HUDEP-2 (cell line): Measurements from ENCODE around the gene ATF7IP2.
"Not testable (repeated sequence)": the region's sequence is repeated elsewhere in the genome, so short reads cannot be mapped to it uniquely, and the experiment has no call there.

Experiments used
- DNase-seq, 76 experiments: peaks; one replicate each; lab custom pipeline; 2025; ENCODE audit not compliant: unreplicated experiment in 76 of 76; lab: John Stamatoyannopoulos, UW

Gene ATF7IP2

DNA sequence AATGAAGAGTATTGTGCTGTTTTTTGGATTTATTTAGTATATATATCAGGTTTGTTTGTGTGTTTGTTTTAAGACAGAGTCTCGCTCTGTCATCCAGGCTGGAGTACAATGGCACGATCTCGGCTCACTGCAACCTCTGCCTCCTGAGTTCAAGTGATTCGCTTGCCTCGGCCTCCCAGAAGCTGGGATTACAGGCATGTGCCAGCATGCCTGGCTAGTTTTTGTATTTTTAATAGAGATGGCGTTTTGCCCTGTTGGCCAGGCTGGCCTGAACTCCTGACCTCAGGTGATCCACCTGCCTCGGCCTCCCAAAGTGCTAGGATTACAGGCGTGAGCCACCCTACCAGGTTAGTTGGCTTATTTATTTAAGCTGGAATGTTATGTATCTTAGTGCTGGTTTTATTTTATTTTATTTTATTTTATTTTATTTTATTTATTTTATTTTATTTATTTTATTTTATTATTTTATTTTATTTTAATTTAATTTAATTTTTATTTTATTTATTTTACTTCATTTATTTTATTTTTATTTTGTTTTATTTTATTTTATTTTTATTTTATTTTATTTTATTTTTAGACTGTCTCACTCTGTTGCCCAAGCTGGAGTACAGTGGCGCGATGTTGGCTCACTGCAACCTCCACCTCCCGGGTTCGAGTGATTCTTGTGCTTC is 43.6 kb downstream of the ATF7IP2 start:
- DNase-seq = not testable (repeated sequence)

DNA sequence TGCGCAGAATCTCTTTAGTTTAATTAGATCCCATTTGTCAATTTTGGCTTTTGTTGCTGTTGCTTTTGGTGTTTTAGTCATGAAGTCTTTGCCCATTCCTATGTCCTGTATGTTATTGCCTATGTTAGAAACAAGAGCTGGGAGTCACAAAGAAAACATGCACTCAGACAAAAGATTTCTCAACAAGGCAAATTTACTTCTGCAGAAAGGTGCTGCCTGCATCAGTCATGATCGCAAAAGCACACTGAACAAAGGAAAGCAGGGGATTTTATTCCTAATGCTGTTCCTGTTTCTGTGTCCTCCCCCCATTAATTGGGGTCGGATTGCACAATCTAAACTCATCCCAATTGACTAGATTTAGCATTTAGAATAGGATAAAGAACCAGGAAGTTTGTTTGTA is 55.9 kb downstream of the ATF7IP2 start:
- no peak for DNase-seq

DNA sequence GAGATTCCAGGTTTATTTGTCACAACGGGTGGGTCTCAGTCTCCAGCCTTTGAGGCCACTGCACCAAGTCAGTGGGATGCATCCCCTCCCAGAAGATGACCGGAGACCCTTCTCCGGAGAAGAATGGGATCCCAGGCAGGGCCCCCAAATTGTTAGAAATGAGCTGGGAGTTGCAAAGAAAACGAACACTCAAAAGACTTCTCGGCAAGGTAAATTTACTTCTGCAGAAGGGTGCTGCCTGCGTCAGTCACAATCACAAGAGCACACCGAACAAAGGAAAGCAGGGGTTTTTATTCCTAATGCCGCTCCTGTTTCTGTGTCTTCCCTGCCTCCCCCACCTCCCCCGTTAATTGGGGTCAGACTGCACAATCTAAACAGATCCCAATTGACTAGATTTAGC is 61.4 kb downstream of the ATF7IP2 start:
- no peak for DNase-seq

DNA sequence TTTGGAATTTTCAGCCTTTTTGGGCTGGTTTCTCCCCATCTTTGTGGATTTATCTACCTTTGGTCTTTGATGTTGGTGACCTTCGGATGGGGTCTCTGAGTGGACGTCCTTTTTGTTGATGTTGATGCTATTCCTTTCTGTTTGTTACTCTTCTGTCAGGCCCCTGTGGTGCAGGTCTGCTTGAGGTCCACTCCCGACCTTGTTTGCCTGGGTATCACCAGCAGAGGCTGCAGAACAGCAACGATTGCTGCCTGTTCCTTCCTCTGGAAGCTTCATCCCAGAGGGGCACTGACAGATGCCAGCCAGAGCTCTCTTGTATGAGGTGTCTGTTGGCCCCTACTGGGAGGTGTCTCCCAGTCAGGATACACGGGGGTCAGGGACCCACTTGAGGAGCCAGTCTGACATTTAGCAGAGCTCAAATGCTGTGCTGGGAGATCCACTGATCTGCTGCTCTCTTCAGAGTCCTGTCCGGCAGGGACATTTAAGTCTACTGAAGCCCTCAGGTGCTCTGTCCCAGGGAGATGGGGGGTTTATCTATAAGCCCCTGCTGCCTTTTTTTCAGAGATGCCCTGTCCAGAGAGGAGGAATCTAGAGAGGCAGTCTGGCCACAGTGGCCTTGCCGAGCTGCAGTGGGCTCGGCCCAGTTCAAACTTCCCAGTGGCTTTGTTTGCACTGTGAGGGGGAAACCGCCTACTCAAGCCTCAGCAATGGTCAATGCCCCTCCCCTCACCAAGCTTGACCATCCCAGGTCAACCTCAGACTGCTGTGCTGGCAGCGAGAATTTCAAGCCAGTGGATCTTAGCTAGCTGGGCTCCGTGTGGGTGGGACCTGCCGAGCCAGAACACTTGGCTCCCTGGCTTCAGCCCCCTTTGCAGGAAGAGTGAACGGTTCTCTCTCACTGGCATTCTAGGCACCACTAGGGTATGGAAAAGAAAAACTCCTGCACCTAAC is 66.6 kb downstream of the ATF7IP2 start:
- DNase-seq = not testable (repeated sequence)

DNA sequence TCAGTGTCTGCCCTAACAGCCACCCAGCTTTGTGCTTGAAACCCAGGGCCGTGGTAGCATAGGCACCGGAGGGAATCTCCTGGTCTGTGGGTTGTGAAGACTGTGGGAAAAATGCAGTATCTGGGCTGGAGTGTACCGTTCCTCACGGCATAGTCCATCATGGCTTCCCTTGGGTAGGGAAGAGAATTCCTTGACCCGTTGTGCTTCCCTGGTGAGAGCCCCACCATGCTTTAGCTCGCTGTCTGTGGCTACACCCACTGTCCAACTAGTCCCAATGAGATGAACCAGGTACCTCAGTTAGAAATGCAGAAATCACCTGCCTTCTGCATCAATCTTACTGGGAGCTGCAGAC is 67.3 kb downstream of the ATF7IP2 start:
- no peak for DNase-seq

DNA sequence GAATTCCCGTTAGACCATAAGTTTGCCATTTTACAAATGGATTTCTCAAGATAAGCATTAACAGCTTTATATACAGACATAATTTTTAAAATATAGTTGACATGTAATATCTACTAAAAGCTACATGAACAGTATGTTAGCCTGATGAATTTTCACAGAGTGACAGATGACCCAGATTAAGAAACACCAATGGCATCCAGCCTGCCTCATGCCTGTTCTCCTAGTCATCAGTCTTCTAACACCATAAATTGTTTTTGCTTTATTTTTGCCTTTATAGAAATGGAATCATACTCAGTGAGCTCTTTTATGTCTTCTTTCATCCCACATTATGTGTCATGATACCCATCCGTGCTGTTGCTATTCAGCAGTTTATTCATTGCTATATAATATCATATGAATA is 80.0 kb downstream of the ATF7IP2 start:
- no peak for DNase-seq

DNA sequence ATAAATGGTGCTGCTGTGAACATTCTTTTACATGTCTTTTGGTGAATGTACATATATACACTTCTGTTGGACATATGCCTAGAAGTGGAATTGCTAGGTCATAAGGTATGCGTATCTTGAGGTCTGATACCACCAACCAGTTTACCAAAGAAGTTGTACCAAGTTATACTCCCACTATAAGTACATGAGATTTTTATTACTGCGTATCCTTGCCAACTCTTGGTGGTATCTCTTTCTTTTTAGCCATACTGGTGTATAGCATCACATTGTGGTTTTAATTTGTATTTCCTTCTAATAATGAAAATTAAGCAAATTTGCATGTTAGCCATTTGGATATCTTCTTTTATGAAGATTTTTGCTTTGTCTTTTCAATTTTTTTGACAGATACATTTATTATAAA is 80.5 kb downstream of the ATF7IP2 start:
- no peak for DNase-seq

DNA sequence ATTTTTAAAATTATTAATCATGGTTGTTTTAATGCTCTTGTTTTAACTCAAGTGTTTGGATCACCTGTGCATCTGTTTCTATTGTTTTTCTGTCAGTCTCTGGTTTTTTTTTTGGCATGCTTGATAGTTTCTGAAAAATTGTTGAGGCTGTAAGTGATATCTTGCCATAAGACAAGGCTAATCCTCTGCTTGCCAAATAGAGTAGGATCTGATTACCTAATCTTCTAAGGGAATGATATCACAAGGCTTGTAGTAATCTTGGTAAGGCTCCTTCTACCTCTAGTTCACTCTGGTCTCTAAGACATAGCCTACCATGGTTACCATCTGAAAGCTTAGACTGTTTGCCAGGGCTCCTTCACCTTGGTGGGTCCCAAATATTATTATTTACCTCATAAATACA is 81.0 kb downstream of the ATF7IP2 start:
- peak in 2 of 76 experiments; percentile 4 to 13 for DNase-seq

DNA sequence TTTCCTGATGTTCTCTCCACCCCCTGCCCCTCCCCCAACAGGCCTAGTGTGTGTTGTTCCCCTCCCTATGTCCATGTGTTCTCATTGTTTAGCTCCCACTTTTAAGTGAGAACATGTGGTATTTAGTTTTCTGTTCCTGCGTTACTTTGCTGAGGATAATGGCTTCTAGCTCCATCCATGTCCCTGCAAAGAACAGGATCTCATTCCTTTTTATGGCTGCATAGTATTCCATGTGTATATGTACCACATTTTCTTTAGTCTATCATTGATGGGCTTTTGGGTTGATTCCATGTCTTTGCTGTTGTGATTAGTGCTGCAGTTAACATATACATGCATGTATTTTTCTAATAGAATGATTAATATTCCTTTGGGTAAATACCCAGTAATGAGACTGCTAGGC is 90.8 kb downstream of the ATF7IP2 start:
- not testable (repeated sequence) for DNase-seq

DNA sequence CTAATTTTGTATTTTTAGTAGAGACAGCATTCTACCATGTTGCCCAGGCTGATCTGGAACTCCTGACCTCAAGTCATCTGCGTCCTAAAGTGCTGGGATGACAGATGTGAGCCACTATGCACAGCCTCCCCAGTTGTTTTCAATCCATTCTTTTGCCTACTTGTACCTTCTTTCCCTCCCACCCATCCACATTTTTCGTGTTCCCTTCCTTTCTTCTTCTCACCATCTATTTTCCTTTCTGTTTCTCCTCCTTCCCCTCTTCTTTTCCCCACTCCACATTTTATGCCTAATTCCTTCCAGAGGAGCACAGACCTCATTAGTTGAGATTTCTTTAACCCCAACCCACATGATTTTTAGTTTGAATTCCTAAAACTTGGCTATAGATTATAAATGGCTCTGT is 94.3 kb downstream of the ATF7IP2 start:
- no peak for DNase-seq

DNA sequence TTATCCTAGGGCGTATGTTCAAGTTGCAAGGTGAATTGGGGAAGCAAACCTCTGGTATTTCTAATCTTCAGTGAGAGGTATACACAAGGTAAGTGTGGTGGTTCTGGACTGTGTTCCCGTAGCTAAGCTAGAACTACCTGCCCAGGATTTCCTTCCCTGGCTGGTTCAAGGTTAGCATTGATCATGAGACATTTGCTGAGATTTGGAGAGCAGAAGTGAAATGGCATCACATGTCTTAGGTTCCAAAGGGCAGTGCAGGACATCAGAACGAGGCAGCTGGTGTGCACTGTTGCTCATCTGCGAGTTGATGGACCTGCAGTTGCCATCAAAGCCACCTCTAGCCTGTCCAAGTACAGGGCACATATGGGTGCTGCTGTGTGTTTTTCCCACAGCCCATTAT is 99.3 kb downstream of the ATF7IP2 start:
- DNase-seq = no peak

DNA sequence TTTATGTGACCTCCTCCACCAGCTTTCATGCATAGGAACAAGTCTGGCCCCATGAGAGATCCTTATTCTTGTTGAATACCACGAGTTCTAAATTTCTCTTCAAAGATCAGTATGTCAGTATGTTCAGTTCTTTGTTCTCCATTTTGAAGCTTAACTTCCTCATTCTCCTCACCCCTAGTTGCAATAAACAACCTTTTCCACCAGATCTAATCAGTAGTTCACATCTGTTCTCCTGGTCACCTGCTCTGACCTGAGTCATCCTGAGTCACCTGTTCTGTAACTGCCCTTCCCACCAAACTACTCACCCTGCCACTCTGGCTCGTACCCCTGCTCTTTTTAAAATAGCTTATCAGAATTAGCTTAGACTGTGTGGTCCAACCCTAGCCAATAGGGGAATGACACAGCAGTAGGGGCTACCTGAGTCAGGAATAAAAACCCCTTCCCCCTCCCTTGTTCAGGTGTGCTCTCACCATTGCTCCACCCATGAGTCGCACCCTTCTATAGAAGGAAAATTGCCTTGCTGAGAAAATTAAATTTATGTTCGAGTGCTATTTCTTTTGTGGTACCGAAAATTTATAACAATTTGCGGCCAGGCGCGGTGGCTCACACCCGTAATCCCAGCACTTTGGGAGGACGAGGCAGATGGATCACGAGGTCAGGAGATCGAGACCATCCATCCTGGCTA is 100.0 kb downstream of the ATF7IP2 start:
- DNase-seq = peak in 2 of 76 experiments; percentile 10 to 11

DNA sequence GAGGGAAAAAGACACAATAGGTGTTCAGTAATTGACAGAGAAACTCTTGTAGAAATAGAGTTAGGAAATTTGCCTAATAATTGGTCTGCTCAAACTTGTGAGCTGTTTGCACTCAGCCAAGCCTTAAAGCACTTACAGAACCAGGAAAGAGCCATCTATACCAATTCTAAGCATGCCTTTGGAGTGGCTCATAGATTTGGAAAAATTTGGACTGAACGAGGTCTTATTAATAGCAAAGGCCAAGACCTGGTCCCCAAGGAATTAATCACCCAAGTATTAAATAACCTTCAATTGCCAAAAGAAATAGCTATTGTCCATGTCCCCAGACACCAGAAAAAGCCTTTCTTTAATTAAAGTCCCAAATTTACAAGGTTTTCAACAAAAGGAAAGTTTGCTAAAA is 104.3 kb downstream of the ATF7IP2 start:
- no peak for DNase-seq

DNA sequence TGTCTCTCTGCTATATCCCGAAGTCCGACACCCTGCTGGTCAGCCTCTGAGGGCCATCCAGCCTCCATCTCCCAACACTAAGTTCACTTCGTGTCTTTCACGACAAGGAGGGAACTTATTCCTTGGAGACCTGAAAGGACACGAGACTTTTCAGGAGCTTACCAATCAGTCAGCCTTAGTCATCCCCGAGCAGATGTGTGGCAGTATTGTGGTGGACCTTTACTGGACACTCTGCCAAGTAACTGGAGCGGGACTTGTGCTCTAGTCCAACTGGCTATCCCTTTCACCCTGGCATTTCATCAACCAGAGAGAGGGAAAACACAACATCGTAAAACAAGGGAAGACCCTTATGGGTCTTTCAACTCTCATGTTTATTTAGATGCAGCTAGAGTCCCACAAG is 107.4 kb downstream of the ATF7IP2 start:
- no peak for DNase-seq

DNA sequence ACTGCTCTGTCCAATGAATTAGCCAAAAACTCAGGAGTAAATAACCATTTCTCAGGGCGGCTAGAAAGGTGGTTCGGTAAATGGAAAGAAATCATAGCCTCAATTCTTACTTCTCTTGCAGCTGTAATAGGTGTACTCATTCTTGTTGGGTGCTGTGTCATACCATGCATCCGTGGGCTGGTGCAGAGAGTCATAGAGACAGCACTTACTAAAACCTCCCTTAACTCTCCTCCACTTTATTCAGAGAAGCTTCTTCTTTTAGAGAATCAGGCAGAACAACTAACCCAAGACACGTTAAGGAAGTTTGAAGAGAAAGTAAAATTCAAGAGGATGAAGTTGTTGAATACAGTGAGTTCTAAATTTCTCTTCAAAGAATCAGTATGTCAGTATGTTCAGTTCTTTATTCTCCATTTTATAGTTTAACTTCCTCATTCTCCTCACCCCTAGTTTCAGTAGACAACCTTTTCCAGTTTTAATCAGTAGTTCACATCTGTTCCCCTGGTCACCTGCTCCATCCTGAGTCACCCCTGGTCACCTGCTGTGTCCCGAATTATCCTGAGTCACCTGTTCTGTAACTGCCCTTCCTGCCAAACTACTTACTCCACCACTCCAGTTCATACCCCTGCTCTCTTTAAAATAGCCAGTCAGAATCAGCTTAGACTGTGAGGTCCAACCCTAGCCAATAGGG is 108.6 kb downstream of the ATF7IP2 start:
- DNase-seq = no peak

DNA sequence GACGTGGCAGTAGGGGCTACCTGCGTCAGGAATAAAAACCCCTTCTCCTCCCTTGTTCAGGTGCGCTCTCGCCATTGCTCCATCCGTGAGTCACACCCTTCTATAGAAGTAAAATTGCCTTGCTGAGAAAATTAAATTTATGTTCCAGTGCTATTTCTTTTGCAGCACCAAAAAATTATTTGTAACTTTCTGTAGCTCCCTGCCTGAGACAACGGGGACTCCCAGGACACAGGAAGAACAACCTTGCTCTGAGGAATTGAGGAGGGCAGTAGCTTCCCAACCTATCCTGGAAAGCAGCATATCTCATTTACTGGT is 109.1 kb downstream of the ATF7IP2 start:
- DNase-seq = no peak

DNA sequence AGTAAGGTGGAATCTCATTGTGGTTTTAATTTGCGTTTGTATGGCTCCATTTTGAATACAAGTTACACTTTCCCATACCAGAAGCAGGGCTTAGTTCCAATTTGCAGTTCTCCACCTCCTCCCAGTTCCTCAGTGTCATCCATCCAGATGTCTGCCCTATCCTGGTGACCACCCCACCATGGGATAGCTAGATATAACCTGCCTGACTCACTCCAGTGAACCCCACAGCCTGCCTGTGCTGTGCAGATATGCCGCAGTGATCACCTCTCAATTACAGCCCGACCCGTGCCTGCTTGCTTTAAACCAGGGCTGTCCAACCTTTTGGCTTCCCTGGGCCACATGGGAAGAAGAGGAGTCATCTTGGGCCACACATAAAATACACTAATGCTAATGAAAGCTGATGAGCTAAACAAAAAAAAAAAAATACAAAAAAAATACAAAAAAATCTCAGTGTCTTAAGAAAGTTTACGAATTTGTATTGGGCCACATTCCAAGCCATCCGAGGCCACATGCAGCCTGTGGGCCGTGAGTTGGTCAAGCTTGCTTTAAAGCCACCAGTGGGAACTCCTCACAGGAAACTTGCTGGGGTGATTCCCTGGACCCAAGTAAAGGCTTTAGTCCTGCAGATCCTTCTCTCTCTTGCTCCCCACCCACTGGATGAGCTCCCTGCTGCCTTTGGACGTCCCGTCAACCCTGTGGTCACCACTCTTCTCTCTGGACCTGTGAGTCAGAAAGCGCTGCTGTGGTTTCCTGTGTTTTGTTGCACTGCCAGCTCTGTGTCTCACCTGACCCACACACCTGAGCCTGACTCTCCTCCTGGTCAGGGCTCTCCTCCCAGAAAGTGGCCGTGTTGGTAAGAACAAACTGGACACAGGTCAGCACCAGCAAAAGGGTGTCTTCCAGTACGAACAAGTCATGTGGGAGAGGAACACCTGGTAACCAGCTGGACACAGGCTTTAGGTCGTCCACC is 111.6 kb downstream of the ATF7IP2 start:
- DNase-seq = peak in 17 of 76 experiments; percentile 3 to 57 (median 14)

DNA sequence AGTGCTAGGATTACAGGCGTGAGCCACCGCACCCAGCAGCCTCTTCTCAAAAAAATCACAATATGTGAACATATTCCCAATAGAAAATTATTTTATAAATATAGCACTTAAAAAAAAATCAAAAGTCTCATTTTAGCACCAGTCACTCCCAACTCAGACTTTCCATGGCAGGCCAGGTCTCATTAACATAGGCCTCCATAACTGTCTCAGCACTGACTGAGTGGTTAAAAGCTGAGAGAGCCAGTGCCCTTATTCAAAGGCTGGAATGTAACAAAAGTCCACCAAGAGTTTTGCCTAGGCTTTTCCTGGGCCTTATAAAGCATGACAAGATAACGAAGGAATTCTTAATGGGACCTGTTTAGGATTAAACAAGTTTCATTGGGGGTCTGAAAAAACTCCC is 114.7 kb downstream of the ATF7IP2 start:
- no peak for DNase-seq

DNA sequence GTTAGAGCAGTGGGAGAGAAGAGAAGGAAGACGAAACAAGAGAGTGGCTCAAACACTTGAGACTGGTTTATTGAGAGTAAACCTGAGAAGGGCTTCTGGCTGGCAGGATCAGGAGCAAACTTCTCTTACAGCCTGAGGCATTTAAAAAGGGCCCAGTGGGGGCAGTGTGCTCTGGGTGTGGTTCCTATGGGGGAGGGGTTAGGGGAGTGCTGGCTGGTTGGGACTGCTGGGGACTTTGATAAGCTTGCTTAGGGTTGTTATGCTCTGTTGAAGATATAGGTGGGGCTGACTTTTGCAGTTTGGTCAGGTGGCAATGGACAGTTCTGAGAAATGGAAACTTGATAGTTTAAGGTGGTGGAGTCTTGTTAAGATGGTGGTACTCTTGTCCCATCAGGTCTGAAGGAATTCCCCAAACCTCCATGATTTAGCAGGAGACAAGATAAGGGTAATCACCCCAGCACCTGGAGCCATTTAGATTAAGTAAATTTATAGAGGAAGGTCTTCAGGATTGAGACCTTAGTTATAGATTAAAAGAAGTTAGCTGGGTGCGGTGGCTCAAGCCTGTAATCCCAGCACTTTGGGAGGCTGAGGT is 115.3 kb downstream of the ATF7IP2 start:
- peak in 73 of 76 experiments; percentile 18 to 89 (median 62) for DNase-seq

DNA sequence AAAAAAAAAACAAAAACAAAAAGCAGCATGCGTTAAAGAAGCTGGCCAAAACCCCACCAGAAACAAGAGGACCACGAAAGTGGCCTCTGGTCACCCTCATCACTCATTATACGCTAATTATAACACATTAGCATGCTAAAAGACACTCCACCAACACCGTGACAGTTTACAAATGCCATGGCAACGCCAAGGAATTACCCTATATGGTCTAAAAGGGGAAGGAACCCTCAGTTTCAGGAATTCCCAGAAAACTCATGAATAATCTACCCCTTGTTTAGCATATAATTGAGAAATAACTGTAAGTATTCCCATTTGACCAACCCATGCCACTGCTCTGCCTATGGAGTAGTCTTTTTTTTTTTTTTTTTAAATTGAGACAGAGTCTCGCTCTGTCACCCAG is 116.9 kb downstream of the ATF7IP2 start:
- DNase-seq = no peak
